Nephron (organoid): ENCODE results near the gene NDUFAF8.

Experiments used
- H3K27ac Mint-ChIP-seq, 3 experiments: 2 replicates each; pipeline ENCODE4 v1.8.0; 2020; ENCODE audit warnings: mixed read lengths in 3 of 3, mild to moderate bottlenecking in 2 of 3, moderate library complexity in 1 of 3
- H3K27me3 Mint-ChIP-seq: 2 replicates; pipeline ENCODE4 v1.8.0; 2021; ENCODE audit warnings: low read depth, mild to moderate bottlenecking, moderate library complexity, mixed read lengths
- H3K36me3 Mint-ChIP-seq: 2 replicates; pipeline ENCODE4 v1.8.0; 2020; ENCODE audit warnings: low read depth, mixed read lengths
- H3K4me1 Mint-ChIP-seq: 2 replicates; pipeline ENCODE4 v1.8.0; 2020; ENCODE audit warnings: mixed read lengths
- H3K4me3 Mint-ChIP-seq, 3 experiments: 2 replicates each; pipeline ENCODE4 v1.8.0; 2020; ENCODE audit warnings: mild to moderate bottlenecking in 3 of 3, mixed read lengths in 3 of 3, moderate library complexity in 2 of 3
- H3K9me3 Mint-ChIP-seq: 2 replicates; pipeline ENCODE4 v1.8.0; 2020; ENCODE audit warnings: mixed read lengths
- CTCF ChIP-seq, 3 experiments: fragments of 200-600 bp; sonication (generic); IDR thresholded peaks; one replicate each; pipeline ENCODE4 v1.5.0; 2021; ENCODE audit warnings: antibody characterized with exemption in 3 of 3; ENCODE audit not compliant: unreplicated experiment in 3 of 3

Gene NDUFAF8

GRCh38 chr17:81210868-81211267 is 28.2 kb upstream of the NDUFAF8 start:
- TF ChIP-seq CTCF (IDR thresholded peaks at IDR 0.05; ENCODE audit: unreplicated experiment in 3 of 3), result no peak
- H3K27me3 Mint-ChIP-seq, result no peaks in the 10 kb centered on the region
- H3K27ac Mint-ChIP-seq, result no peak overlapping the region
- no peak overlapping the region for H3K4me3 Mint-ChIP-seq
- peaks cover 10% of the 10 kb centered on the region for H3K36me3 Mint-ChIP-seq
- H3K4me1 Mint-ChIP-seq, result no peaks in the 10 kb centered on the region
- H3K9me3 Mint-ChIP-seq, result no peaks in the 10 kb centered on the region

- no peak for TF ChIP-seq CTCF (IDR thresholded peaks at IDR 0.05; ENCODE audit: unreplicated experiment in 3 of 3)
- no peaks in the 10 kb centered on the region for H3K27me3 Mint-ChIP-seq
- H3K4me3 Mint-ChIP-seq, result no peak overlapping the region
- peaks cover 21% of the 10 kb centered on the region for H3K36me3 Mint-ChIP-seq
- H3K4me1 Mint-ChIP-seq, result peaks cover 8% of the 10 kb centered on the region
- H3K9me3 Mint-ChIP-seq, result no peaks in the 10 kb centered on the region
- no peak overlapping the region for H3K27ac Mint-ChIP-seq
Measured at GRCh38 chr17:81212365-81212764, 26.8 kb upstream of the NDUFAF8 start.

GRCh38 chr17:81213978-81214377 is 25.1 kb upstream of the NDUFAF8 start:
- no peak overlapping the region for H3K27ac Mint-ChIP-seq
- no peak for TF ChIP-seq CTCF (IDR thresholded peaks at IDR 0.05; ENCODE audit: unreplicated experiment in 3 of 3)
- no peaks in the 10 kb centered on the region for H3K9me3 Mint-ChIP-seq
- peaks cover 21% of the 10 kb centered on the region for H3K36me3 Mint-ChIP-seq
- no peak overlapping the region for H3K4me3 Mint-ChIP-seq
- H3K27me3 Mint-ChIP-seq, result no peaks in the 10 kb centered on the region
- peaks cover 14% of the 10 kb centered on the region for H3K4me1 Mint-ChIP-seq

GRCh38 chr17:81217491-81217890 is 21.6 kb upstream of the NDUFAF8 start:
- peak overlapping the region in 1 of 3 experiments; percentile 72 for H3K4me3 Mint-ChIP-seq
- no peaks in the 10 kb centered on the region for H3K27me3 Mint-ChIP-seq
- peaks cover 21% of the 10 kb centered on the region for H3K4me1 Mint-ChIP-seq

GRCh38 chr17:81218459-81218858 is 20.7 kb upstream of the NDUFAF8 start:
- H3K9me3 Mint-ChIP-seq, result no peaks in the 10 kb centered on the region
- no peaks in the 10 kb centered on the region for H3K27me3 Mint-ChIP-seq
- H3K27ac Mint-ChIP-seq, result no peak overlapping the region
- H3K4me3 Mint-ChIP-seq, result no peak overlapping the region
- TF ChIP-seq CTCF (IDR thresholded peaks at IDR 0.05; ENCODE audit: unreplicated experiment in 3 of 3), result no peak
- H3K36me3 Mint-ChIP-seq, result peaks cover 21% of the 10 kb centered on the region
- H3K4me1 Mint-ChIP-seq, result peaks cover 22% of the 10 kb centered on the region

More at GRCh38 chr17:81217491-81217890, 21.6 kb upstream of the NDUFAF8 start:
- peak overlapping the region; percentile 20 to 93 (median 83) for H3K27ac Mint-ChIP-seq
- H3K36me3 Mint-ChIP-seq, result peaks cover 21% of the 10 kb centered on the region
- no peak for TF ChIP-seq CTCF (IDR thresholded peaks at IDR 0.05; ENCODE audit: unreplicated experiment in 3 of 3)
- no peaks in the 10 kb centered on the region for H3K9me3 Mint-ChIP-seq

GRCh38 chr17:81218991-81219390 is 20.1 kb upstream of the NDUFAF8 start:
- H3K27me3 Mint-ChIP-seq, result no peaks in the 10 kb centered on the region
- peaks cover 21% of the 10 kb centered on the region for H3K36me3 Mint-ChIP-seq
- H3K27ac Mint-ChIP-seq, result no peak overlapping the region
- TF ChIP-seq CTCF (IDR thresholded peaks at IDR 0.05; ENCODE audit: unreplicated experiment in 3 of 3), result no peak
- no peaks in the 10 kb centered on the region for H3K9me3 Mint-ChIP-seq
- no peak overlapping the region for H3K4me3 Mint-ChIP-seq
- peaks cover 27% of the 10 kb centered on the region for H3K4me1 Mint-ChIP-seq
